Measurements from ENCODE around the gene SLC5A5.

The SLC5A5 gene

GRCh38 chr19:17871878-17872250, at the start of gene SLC5A5:
TSS of gene SLC5A5 (plus strand) at chr19:17871945. CDS start at chr19:17872320, 375 bp downstream.
- no peak for DNase-seq (ENCODE audit: low read depth, low spot score)

- DNase-seq (ENCODE audit: low read depth, low spot score), result no peak
Measured at GRCh38 chr19:17824339-17824738, 47.4 kb upstream of the SLC5A5 start.

- no peak for DNase-seq (ENCODE audit: low read depth, low spot score)
Measured at GRCh38 chr19:17826508-17827056, 45.2 kb upstream of the SLC5A5 start.

GRCh38 chr19:17829855-17830566, 41.7 kb upstream of the SLC5A5 start:
- peak; percentile 86 for DNase-seq (ENCODE audit: low read depth, low spot score)

GRCh38 chr19:17830567-17831418, 41.0 kb upstream of the SLC5A5 start:
- DNase-seq (ENCODE audit: low read depth, low spot score), result peak; percentile 92

GRCh38 chr19:17831419-17831888, 40.3 kb upstream of the SLC5A5 start:
- no peak for DNase-seq (ENCODE audit: low read depth, low spot score)

GRCh38 chr19:17832443-17833208, 39.1 kb upstream of the SLC5A5 start:
- DNase-seq (ENCODE audit: low read depth, low spot score), result no peak

GRCh38 chr19:17834350-17835181, 37.2 kb upstream of the SLC5A5 start:
- peak; percentile 46 for DNase-seq (ENCODE audit: low read depth, low spot score)

- peak; percentile 14 for DNase-seq (ENCODE audit: low read depth, low spot score)
Measured at GRCh38 chr19:17835182-17836006, 36.4 kb upstream of the SLC5A5 start.

GRCh38 chr19:17836530-17836929, 35.2 kb upstream of the SLC5A5 start:
- peak; percentile 46 for DNase-seq (ENCODE audit: low read depth, low spot score)

GRCh38 chr19:17837972-17838371, 33.8 kb upstream of the SLC5A5 start:
- DNase-seq (ENCODE audit: low read depth, low spot score), result no peak

GRCh38 chr19:17840019-17840418, 31.7 kb upstream of the SLC5A5 start:
- DNase-seq (ENCODE audit: low read depth, low spot score), result no peak

GRCh38 chr19:17841371-17841809, 30.4 kb upstream of the SLC5A5 start:
- no peak for DNase-seq (ENCODE audit: low read depth, low spot score)

- DNase-seq (ENCODE audit: low read depth, low spot score), result peak; percentile 97
Measured at GRCh38 chr19:17841810-17842662, 29.7 kb upstream of the SLC5A5 start.

- DNase-seq (ENCODE audit: low read depth, low spot score), result no peak
Measured at GRCh38 chr19:17842663-17843291, 29.0 kb upstream of the SLC5A5 start.

- no peak for DNase-seq (ENCODE audit: low read depth, low spot score)
Measured at GRCh38 chr19:17843292-17843827, 28.4 kb upstream of the SLC5A5 start.

- no peak for DNase-seq (ENCODE audit: low read depth, low spot score)
Measured at GRCh38 chr19:17843908-17844490, 27.7 kb upstream of the SLC5A5 start.

GRCh38 chr19:17846146-17846545, 25.6 kb upstream of the SLC5A5 start:
- no peak for DNase-seq (ENCODE audit: low read depth, low spot score)
